OCI-LY3 (cell line): ENCODE measurements around the gene CFAP99.

ENCODE experiments used
- CTCF ChIP-seq: fragments of 200-600, 300-600 bp; sonication (generic); IDR thresholded peaks from 2 replicates; pipeline ENCODE4 v1.5.1; 2014; ENCODE audit warnings: antibody characterized with exemption, low read length, low read depth
- EZH2phosphoT487 ChIP-seq: fragments of 200-600 bp; shearing (Covaris generic); IDR thresholded peaks from 2 replicates; pipeline ENCODE4 v1.6.1; 2018; ENCODE audit warnings: antibody characterized with exemption, mixed run types, low read depth

- TF ChIP-seq CTCF: no peak
- no peak for TF ChIP-seq EZH2phosphoT487
These were observed 18.2 kb downstream of the CFAP99 start for GRCh38 chr4:2436761-2437474.
